GM21737 (cell line): Measurements from ENCODE around the gene ISLR.

Source experiments
- ATAC-seq: cut with Tn5 transposase; IDR thresholded peaks from one replicate; pipeline ENCODE4 v1.9.1; 2021; ENCODE audit warnings: mild to moderate bottlenecking, moderate library complexity; ENCODE audit not compliant: unreplicated experiment

Gene ISLR

DNA sequence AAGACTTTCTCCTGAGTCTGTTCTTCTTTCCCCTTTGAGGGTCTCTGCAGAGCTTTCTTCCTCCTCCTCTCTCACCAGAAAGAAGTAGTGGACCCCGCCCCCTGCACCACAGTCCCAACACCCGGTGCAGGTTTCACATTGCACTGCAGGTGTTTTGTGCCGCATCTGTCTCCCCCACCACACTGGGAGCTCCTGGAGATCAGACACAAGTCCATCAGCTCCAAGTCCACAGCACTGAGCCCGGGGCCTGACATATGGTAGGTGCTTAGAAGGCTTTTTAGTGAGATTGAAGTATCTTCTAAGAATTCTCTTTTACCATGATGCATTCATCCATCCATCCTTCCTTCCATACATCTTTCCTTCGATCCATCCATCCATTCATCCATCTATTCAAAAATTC, 19.2 kb downstream of the ISLR start:
- no peak for ATAC-seq

DNA sequence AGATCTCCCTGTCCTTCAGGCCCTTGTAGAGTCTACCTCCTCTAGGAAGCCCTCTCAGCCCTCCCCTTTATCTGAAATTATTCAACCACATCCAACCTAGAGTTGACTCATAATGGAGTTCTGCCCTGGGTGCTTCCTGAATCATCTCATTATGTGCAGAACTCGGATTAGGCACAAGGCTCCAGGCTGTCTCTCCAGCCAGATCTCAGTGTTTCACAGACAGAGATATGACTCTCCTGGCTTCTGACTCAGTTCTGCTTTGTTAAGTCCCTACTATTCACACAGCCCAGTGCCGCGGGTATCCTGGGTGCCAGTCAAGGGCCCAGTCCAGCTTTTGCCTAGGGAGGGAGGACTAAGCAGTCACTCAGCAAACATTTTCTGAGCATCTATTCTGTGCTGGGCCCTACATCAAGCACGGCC, 19.8 kb downstream of the ISLR start:
- ATAC-seq: no peak

DNA sequence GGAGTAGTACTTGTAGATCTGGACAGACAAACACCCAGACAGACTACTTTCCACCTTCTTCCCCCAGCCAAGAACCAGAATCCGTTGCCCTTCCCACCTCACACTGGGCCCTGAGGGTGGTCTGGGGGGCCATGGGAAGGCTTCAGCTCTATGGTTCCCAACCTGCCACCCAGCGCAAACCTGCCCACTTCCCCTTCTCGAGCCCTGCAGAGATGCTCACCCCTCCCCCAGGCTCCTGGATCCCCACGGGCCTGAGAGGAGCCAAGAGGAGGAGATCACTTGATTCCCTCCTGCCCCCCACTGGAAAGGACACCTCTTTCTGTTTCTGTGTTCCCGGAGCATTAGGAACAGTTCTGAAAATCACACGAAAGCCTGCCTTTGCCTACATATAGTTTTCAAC, 20.4 kb downstream of the ISLR start:
- no peak for ATAC-seq

DNA sequence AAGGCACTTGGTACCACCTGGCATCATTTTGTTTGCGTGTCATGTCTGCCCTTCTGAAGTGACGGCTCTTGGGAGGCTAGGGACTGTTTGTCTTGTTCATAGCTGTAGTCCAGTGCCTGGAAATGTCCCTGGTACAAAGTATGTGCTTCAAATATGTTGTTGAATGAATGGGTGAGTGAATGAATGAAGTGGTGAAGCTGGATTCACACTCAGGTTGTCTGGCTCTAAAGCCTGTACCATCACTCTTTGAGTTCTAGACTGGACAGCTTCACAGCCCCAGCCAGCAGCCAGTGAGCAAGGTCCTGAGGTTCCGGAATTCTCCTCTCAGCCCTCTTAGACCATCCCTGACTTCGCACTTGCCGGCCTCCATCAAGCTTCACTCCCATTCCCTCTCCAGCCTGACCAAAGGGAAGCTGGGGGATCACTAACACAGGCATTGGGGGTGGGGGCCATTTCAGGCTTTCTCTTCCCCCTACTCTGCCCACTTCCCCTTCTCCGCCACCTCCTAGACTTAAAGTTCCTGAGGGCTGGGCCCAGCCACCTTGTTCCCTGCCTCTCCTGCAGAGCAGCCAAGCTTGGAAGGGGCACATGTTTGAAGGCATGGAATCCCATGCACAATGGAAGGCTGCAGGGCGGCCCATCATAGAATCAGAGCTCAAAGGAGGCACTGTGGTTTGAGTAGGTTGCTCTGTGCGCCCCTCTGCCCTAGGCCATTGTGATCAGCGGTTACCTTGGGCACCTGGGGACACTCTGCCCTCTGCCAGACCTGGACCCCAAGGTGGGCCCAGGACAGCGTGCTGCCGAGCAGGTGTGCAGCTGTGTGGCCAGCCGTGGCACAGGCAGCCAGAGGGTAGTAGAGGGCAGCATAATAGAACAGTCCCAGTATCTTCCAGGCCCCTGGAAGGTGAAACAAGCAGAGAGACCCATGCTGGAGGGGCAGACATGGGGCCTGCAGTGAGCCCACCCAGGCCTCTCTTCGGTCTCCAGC, 21.4 kb downstream of the ISLR start:
- no peak for ATAC-seq

DNA sequence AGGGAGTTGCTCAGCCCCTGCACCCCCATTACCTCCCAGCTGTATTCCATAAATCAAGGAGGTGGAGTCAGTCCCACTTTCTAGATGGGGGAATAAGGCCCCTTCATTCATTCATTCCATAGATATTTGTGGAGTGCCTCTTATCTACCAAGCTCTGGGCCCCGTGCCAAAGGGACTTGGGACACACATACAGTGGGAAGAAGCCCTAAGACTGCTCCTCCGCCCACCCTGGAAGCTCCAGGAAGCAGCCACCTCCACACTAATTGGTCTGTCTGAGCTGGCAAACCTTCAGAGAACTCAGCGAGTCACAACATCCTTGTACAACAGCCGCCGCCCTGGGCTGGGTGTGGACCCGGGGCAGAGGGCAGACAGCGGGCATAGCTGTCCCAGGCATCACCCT, 22.7 kb downstream of the ISLR start:
- ATAC-seq: no peak

DNA sequence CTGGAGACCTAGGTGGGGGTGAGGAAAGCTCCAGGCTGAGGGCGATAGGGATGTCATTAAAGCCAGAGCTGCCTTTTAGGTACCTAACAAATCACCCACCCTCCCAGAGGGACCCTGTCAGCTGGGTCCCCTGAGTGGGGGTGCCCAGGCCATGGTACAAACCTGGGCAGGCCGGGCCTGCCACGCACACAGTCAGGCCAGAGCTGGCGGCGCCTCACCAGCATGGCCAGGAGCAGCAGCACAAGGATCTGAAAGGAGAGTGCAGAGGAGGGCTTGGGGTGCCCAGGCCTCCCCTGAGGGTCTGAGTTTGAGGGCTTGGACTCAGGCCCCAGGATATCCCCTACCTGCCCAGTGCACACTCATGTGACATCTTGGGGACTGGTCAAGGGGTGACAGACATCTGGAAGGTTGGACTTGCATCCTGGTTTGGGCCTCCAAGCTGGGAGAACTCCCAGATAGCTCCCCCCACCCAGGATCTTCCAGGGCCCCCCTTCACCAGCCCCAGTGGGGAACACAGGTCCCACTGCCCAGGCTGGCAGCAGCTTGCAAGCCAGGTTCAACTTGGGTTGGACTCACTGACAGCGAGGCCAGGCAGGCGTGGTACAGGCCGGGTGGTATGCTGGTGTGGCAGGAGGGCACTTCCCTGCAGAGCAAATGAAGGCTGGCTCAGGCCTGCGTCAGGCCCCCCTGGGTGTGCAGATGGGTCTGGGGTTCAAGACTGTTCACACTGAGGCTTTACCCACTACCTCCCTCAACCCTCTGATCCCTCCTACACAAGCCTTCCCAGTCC, 23.9 kb downstream of the ISLR start:
- no peak for ATAC-seq

DNA sequence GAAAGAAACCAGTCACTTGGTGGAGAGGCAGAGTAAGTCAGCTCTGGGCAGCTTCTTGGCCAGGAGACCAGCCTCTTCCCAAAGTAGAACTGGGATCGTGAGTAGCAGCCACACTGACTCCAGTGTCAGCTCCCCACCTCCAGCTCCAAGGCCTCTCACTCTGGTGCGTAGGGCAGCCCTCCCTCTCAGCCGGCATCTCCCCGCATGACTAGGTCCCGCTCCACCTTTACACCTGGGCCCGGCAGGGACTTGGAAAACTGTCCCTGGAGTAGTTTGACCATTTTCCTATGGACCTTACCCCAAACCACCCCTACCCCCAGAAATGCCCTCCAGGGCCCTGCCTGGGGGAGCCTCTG, 25.8 kb downstream of the ISLR start:
- no peak for ATAC-seq

DNA sequence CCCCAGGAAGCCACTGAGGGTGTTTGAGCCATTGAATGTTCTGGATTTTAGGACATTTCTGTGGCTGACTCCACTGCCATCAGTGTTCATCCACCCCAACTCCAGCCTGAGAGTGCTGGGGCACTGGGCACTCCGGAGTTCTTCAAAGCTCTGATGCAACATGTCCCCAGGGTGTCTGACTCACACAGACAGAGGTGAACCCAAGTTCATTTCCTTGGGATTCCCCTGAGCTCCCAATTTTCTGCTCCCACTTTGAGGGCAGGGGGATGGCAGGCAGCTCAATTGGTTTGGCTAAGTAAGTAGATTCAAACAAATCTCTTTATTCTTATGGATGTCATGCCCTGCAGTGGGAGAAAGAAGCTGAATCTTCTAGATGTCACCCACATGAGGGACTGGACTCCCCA, 26.9 kb downstream of the ISLR start:
- ATAC-seq: no peak

DNA sequence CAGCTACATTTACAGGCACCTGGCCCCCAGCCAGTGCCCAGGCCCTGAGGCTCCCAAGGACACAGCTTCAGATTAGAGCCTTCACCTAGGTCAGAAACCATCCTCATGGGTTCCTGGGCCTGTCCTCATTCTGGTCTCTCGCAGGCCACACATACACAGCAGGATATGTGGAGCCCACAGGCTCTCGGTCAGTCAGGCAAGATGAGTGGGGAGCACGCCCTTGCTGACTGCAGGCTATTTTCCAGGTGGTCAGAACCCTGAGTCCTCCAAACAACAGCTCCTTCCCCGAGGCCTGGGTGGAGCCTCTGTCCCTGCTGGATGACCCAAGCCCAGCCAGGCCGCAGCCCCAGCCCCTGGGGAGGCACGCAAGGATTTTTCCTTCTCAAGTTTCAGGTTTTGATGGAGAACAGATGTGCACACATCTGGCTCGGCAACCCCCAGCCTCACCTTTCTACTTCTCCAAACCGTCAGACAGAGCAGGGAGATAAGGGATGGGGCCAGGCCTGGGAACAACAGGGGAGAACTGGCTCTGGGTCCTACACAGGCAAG, 27.4 kb downstream of the ISLR start:
- no peak for ATAC-seq

DNA sequence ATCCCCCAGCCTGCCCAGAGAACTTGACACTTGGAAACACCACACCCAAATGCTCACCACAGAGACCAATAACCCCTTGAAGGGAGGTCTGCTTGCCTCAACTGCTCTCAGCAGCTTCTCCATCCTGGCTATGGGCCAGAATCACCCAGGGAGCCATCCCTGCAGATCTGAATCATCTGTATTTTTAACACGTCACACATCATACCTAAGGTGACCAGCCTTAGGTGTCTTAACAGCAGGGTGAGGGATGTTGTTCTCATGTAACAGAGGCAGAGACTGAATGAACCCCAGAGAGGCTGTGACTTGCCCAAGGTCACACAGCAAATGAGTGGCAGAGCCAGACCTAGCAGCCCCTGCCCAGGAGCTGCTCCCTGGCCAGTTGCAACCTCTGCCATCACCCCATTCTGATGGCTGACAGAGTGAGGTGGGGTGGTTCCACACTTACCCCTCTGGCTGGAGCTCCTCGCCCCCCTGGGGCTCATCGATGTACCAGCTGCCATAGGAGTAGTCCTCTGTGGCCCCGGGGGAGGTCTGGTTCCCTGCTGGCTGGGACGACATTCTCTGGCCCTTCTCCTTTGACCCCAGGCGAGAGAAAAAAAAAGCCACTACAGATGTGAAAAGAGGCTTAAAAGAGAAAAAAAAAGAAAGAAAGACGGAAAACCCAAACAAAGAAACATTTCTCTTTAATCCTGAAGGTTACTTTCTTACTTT, 28.4 kb downstream of the ISLR start:
- ATAC-seq: no peak

DNA sequence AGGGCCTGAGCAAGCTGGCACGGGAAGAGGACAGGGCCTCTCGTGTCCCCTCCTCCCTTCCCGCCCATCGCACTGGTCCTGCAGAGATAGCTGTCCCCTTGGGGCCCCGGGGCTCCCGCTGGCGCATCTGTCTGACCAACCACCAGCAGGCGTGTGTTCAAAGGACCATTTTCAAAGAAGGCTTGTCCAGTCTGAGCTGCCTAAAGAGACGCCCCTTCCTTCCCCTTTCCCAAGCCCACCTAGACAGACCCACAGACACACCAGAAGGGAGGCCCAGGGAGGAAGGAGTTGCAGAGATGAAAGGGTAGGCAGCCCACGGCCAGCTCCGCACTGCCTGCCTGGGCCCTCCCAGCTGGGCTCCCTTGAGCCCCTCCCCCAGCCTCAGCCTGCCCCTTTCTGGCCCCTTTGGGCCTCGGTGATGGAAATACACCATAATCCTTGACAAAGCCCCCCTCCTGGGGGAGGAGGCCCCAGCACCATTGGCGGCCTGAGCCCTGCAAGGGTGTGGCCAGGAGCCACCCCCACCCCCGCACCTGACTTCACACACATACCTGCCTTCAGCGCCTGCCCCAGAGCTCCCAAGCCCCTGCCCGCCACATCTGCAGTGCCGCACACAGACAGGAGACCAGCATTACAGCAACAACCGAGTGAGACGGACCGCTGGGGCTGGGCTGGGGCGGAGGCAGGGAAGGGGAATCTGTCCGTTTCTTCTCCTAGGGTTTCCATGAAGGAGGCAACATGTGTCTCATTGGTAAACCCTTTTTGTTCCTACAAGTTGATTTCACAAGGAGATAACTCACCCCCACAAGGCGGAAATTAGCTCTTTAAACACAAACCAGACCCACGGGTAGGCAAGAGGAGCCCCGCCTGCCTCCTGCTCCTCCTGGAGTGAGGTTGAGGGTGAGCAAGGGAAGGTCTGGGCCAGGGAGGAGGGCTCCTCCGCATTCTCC, 29.2 kb downstream of the ISLR start, which contains the start of gene STRA6:
Gene STRA6 (minus strand): TSS at position 336 of the 950 bp plus-strand sequence. CDS start 520 bp downstream, outside the sequence.
- ATAC-seq: no peak

DNA sequence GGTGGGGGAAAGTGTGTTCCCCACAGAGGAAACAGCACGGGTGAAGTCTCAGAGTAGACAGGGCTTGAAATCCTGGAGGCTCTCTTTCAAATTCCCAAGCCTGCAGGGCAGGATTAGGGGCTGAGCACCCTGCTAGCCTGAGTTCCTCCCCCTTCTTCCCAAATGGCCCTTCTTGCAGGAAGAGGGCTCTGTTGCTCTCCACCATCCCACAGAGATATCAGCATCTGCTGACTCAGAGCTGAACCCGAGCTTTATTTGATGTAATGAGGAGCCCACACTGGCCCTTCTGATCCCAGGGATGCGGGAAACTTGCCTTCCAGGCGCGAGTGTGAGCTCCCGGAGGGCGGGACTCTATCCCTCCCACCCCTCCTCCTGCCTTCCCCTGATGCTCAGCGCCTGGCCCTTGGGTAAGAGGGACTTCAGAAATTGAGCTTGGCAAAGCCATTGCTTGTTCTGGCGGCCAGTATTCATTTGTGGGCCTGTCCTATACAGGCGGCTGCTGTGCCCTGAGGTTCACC, 30.5 kb downstream of the ISLR start:
- ATAC-seq: no peak

DNA sequence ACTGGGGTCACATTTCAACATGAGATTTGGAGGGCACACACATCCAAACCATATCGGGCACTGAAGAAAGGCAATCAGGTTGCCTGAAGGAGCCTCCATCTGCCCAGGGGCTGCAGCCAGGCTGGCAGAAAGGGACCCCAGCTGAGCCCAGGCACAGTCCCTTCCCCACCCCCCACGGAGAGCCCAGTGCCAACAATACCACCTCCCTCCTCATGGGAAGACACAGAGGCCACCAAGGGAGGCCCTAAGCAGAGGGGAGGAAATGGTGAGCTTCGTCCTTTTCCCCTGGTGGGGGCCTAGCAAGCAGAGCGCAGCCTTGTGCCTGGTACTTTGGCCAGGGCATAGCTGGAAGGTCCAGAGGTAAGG, 32.1 kb downstream of the ISLR start:
- no peak for ATAC-seq

DNA sequence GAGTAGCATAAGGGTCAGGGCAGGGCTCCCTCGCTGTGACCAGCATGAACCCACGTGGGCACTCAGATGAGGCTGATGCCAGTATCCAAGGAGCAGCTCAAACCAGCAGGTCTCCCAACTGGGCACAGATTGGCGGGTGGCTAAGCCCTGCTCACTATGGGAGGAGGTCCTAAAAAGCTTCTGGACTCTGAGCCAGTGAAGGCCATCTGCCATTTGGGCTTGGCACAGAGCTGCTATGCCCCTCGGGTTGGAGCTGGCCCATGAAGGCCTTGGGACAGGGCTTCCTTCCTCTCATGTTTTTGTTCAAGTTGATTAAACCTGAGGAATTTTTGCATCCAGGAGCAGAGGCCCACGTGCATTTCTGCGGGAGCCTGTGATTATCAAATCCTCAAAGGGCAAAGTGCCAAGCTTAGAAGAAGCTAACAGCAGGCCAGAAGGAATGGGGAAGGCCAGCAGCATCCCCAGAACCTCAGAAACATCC, 33.3 kb downstream of the ISLR start:
- ATAC-seq: no peak

DNA sequence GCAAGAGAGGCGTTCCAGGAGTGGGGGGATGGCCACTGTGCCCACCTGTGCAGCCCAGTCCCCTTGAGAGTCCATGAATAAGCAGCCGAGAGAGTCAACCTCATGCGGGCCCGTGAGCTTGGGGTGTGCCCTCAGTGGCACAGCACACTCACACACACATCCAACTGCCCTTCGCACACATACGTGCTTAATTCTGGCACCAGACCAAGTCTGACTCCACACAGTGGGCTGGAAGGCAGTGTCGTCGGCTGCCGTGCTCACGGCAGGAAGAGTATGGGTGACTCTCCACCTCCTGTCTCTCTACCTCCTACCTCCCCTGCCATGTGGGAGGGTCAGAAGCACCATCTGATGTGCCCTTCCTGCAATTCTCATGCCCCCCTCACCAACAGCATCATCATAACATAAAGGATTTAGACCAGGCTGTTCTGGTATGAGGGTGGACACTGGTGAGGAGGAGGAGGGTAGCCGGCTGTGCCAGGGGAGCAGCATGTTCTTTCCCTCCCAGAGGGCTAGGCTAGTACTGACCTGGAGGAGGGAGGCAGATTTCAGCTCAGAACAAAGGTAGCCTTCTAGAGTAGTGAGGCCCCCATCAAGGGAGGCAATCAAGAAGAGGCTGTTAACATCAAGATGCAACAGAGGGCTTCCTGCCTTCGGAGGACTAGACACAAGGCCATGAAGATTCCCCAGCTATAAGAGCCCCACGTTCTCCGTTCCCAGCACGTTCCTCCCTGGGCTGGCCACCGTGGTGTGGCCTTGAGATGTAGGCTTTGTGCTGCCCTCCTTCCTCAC, 34.3 kb downstream of the ISLR start:
- no peak for ATAC-seq

DNA sequence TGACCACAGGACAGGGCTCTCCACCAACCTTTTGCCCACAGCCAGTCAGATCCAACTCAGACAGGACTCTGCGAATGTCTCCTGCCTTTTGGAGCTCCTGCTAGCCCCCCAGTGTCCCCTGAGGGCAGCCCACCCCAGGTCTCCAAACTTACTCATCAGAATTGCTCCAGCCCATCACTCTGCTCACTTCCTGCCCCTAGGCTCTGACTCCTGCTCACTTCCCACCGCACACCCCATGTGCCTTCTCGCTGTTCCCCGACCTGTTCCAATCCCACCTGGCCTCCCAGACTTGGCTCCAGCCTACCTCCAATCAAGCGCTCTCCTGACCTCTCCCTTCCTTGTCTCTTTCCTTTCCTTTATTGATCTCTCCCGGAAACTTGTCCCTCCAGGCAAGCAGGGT, 35.0 kb downstream of the ISLR start:
- no peak for ATAC-seq

DNA sequence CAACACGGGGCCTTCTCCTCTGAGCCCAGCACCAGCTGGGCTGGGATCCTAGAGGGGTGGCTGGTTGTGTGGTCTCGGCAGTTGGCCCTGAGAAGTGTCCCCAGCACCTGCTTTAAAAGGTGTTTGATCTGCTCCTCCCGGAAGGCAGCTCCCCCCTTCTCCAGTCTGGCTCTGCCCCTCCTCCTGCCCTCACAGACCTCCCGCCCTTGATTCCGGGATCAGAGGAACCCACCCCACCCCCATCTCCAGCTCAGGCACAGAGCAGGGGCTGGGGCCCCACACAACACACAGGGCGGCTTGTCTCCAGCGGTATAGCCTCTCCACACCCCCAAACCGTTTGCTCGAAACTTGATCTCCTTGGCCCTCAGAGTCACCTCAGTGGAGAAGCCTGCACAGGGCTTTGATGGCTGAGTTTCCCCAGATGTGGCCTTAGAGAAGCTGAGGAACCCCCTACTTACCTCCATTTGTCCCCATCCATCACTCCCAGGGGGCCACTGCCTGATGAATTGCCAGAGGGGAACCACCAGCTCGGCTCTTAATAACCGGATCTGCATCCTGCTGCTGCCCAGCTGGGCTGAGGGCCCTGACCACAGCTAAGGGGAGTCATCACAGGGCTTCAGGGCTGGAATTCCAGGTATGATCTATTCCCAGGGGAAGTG, 35.5 kb downstream of the ISLR start:
- ATAC-seq: no peak

DNA sequence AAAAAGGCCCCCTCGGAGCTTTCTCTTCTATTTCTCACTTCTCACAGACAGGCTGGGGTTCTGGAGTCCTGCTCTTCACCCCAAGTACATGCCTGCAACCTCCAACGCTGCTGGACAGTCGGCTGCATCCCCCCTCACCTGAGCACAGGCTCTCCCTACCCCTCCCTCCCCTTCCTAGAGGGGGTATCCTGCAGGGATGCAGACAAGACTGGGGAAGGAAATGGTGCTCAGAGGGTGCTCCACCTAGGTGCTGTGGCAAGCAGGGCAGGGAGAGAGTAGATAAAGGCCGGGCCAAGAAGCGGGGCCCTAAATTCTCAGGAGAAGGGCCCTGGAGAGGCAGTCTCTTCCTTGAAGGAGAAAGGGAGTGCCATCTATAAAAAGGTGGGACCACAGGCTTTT, 36.0 kb downstream of the ISLR start:
- no peak for ATAC-seq
